HepG2 (cell line): ENCODE measurements around the gene PRM3. TPM values are rescaled to one million over a fixed set of nuclear protein-coding genes. Genes with fewer than 3 reads are reported as not detected.

Experiments
- ADNP ChIP-seq: sonication (generic); formaldehyde crosslinking; IDR thresholded peaks from 2 replicates; pipeline ENCODE4 v1.4.0; 2020; ENCODE audit warnings: missing genetic modification reagents
- CAMTA2 ChIP-seq: sonication (generic); formaldehyde crosslinking; IDR thresholded peaks from 2 replicates; pipeline ENCODE4 v1.4.0; 2020; ENCODE audit warnings: mild to moderate bottlenecking, missing genetic modification reagents, borderline replicate concordance
- NR0B2 ChIP-seq: sonication (generic); formaldehyde crosslinking; IDR thresholded peaks from 2 replicates; pipeline ENCODE4 v1.4.0; 2020; ENCODE audit warnings: mild to moderate bottlenecking, missing genetic modification reagents
- ZBED4 ChIP-seq: sonication (generic); formaldehyde crosslinking; IDR thresholded peaks from 2 replicates; pipeline ENCODE4 v1.4.0; 2020; ENCODE audit warnings: missing genetic modification reagents, borderline replicate concordance
- ZNF280D ChIP-seq: sonication (generic); formaldehyde crosslinking; IDR thresholded peaks from 2 replicates; pipeline ENCODE4 v1.5.1; 2020; ENCODE audit warnings: mild to moderate bottlenecking, missing genetic modification reagents
- ZNF282 ChIP-seq: fragments of 450-650 bp; IDR thresholded peaks from 2 replicates; pipeline ENCODE4 v1.6.1; 2018; ENCODE audit not compliant: partially characterized antibody
- ZNF546 ChIP-seq: sonication (generic); formaldehyde crosslinking; conservative IDR thresholded peaks from 2 replicates; pipeline ENCODE4 v1.8.1; 2023; ENCODE audit warnings: mild to moderate bottlenecking, missing genetic modification reagents
- ZNF574 ChIP-seq: sonication (generic); formaldehyde crosslinking; IDR thresholded peaks from 2 replicates; pipeline ENCODE4 v1.4.0; 2020; ENCODE audit warnings: missing genetic modification reagents
- ZNF646 ChIP-seq: sonication (generic); formaldehyde crosslinking; IDR thresholded peaks from 2 replicates; pipeline ENCODE4 v1.9.0; 2021; ENCODE audit warnings: mild to moderate bottlenecking, missing genetic modification reagents
- polyA plus RNA-seq, 8 experiments: library from polyadenylated mRNA; depleted of rRNA in 3 of 8; stranded (reverse) in 7 of 8; unstranded in 1 of 8; fragments of >200 nt; fragmentation: Illumina TruSeq in 4 of 8; extraction: Trizol in 4 of 8; gene quantifications; 2 replicates each; pipeline versions ENCODE4 v1.2.1 to v1.2.3, GENCODE V29; 2011 to 2016; ENCODE audit warnings: low read depth in 4 of 8, missing spikeins in 1 of 8, mixed read lengths in 1 of 8; ENCODE audit not compliant: insufficient read depth in 1 of 8
- total RNA-seq, 5 experiments: library from RNA; depleted of rRNA; stranded (reverse); fragments of >200 nt; fragmentation: Illumina TruSeq; extraction: Trizol; gene quantifications; 2 replicates each; pipeline ENCODE4 v1.2.3, GENCODE V29; 2016; ENCODE audit warnings: low read depth in 1 of 5

Gene PRM3
- total and polyA plus RNA-seq, 2 of the 13 experiments (the other 11 are each of a cell fraction or from before 2014, with no cell fraction given), result not detected

- TF ChIP-seq ZNF646 (CRISPR knock-in tag) (peak; percentile 34; the same call in 1 of the 2 replicates), NR0B2 (CRISPR knock-in tag) (0 out of 2 replicates have a peak, but pooled peaks have one; percentile 1), ADNP (CRISPR knock-in tag) (0 out of 2 replicates have a peak, but pooled peaks have one; percentile 17), ZNF282 (no peak), CAMTA2 (no peak), ZNF280D (CRISPR knock-in tag) (no peak), ZBED4 (CRISPR knock-in tag) (0 out of 2 replicates have a peak, but pooled peaks have one; percentile 32), ZNF546 (CRISPR knock-in tag) (no peak), ZNF574 (CRISPR knock-in tag) (0 out of 2 replicates have a peak, but pooled peaks have one; percentile 11)
These were observed 3.6 kb upstream of the PRM3 start (continued) for GRCh38 chr16:11276896-11277593.
